ENCODE data around the gene DHRS3.

DHRS3 gene

DNA sequence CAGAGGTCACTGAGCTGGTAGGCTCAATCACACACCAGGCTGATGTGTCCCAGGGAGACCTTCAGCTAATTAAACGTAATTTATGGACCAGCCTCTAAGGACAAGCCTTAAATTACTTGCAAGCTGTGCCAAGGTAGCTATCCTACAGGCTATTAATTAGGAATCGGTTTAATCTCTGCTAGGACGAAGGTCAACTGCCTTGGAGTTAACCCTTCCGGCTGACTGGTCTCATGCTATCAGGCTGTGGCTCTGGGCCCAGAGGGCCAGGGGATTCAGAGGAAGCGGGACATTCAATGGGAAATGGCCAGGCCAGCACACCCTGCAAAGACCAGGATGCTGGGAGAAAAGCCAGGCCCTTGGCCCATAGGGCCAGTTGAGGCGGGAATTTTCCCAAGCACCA, 19.0 kb downstream of the DHRS3 start:
- no peak for DNase-seq (ENCODE audit: low spot score)

- no peak for DNase-seq (ENCODE audit: low spot score)
Observed at GRCh38 chr1:12597792-12598191, 20.2 kb downstream of the DHRS3 start.

- no peak for DNase-seq (ENCODE audit: low spot score)
Observed at GRCh38 chr1:12596007-12596821, 21.8 kb downstream of the DHRS3 start.

DNA sequence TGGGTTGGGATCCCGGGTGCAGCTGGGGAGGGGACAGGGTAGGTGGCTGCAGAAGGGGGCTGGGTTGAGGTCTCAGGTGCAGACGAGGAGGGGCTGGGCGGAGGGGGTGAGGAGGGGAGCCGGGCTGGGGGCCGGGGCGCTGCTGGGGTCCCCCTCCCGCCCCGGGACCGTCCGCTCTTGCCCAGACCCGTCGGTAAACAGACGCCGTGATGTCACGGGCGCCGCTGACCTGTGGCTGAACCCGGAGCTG, 22.3 kb downstream of the DHRS3 start:
- DNase-seq (ENCODE audit: low spot score), result no peak

DNA sequence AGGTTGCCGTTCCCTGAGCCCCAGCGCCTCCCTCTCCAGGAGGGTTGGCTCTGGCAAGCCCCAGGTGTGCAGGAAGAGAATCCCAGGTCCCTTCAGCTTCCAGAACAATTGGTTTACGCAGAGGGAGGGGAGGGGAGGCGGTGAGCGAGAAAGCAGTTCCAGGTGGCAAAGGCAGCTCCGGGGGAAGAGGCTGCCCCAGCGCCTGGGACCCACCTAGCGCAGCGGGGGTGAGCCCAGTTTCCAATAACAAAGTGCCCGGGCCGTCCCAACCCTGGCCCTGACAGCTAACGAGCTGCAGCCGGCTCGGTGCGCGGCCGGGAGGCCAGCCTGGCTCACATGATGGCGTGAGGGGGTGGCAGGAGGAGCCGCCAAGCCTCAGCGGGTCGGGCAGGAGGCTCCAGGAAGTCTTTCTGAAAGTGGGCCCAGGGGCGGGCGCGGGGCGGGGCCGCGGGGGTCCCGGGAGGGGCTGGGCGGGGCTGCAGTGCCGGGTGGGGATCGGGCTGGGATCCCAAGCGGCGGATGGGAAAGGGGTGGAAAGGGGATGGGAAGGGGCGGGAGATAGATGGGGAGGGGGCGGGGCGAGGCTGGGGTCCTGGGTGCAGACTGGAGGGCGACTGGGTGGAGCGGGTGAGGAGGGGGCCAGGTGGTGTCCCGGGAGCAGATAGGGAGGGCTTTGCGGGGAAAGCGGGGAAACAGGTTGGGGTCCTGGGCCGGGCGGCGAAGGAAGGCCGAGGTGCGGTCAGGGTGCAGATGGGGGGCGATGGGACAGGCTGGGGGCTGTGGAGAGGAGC, 22.8 kb downstream of the DHRS3 start:
- DNase-seq (ENCODE audit: low spot score), result no peak

GRCh38 chr1:12594490-12594889, 23.5 kb downstream of the DHRS3 start:
- no peak for DNase-seq (ENCODE audit: low spot score)

DNA sequence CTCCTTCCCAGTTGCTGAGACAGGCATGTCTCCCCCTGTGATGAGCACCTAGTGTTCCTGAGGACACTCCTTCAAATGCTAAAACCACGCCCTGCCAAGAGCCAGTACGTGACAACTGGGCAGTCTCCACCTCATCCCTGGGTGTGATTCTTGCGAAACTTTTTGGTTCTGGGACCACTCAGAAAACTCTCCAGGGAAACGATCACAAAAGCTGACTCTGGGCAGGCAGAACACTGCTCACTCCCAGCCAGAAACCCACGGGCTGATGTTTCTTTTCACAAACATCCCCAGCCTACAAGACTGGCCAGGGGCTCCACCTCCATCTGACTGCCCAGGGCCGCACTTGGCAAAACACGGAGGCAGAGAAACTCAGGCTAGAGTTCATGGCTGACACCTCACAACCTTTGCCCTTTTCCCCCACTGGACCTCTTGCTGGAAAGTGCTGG, 24.4 kb downstream of the DHRS3 start:
- no peak for DNase-seq (ENCODE audit: low spot score)

GRCh38 chr1:12592496-12592895, 25.5 kb downstream of the DHRS3 start:
- DNase-seq (ENCODE audit: low spot score), result no peak

GRCh38 chr1:12591267-12591938, 26.6 kb downstream of the DHRS3 start:
- no peak for DNase-seq (ENCODE audit: low spot score)

- no peak for DNase-seq (ENCODE audit: low spot score)
Observed at GRCh38 chr1:12588695-12589094, 29.3 kb downstream of the DHRS3 start.

- no peak for DNase-seq (ENCODE audit: low spot score)
Observed at GRCh38 chr1:12587981-12588640, 29.9 kb downstream of the DHRS3 start.

- DNase-seq (ENCODE audit: low spot score), result no peak
Observed at GRCh38 chr1:12585951-12586942, 31.8 kb downstream of the DHRS3 start.

- DNase-seq (ENCODE audit: low spot score), result no peak
Observed at GRCh38 chr1:12585536-12585935, 32.5 kb downstream of the DHRS3 start.

DNA sequence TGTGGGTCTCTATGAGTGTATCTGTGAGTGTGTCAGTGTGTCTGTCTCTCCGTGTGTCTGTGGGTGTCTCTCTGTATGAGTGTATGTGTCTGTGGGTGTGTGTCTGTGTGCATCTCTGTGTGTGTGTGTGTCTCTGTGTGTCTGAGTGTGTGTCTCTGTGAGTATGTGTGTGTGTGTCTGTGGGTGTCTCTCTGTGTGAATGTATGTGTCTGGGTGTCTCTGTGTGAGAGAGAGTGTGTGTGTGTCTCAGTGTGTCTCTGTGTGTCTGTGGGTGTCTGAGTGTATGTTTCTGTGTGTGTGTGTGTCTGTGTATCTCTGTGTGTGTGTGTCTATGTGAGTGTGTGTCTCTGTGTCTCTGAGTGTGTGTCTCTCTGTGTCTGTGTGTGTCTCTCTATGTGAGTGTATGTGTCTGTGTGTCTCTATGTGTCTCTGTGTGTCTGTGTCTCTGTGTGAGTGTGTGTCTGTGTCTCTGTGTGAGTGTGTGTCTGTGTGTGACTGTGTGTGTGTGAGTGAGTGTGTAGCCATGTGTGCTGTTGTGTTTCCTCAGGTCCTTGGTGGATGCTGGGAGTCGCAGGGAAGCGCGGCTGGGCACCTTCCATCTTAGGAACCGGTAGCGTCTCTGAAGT, 33.0 kb downstream of the DHRS3 start:
- DNase-seq (ENCODE audit: low spot score), result no peak

GRCh38 chr1:12583484-12583883, 34.5 kb downstream of the DHRS3 start:
- DNase-seq (ENCODE audit: low spot score), result no peak

- no peak for DNase-seq (ENCODE audit: low spot score)
Observed at GRCh38 chr1:12582649-12583048, 35.4 kb downstream of the DHRS3 start.

DNA sequence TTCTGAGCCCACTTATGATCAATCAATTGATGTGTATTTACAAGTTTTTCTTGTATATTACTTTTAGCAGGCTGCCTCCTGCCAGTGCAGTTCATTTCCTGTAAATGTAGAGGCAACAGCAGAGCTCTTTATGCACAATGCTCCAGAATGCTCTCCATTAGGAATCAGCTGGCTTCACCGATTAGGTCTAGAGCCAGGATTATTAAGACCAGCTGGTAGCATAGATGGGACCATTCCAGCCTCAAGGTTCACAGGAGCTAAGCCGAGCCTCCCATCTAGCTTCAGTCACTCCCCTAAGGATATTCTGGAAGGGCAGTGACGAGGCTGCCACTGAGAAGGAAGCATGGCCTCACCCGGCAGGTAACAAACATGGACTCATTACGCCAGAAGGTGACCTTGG, 36.8 kb downstream of the DHRS3 start:
- no peak for DNase-seq (ENCODE audit: low spot score)

- no peak for DNase-seq (ENCODE audit: low spot score)
Observed at GRCh38 chr1:12580054-12580887, 37.7 kb downstream of the DHRS3 start.

GRCh38 chr1:12578860-12579422, 39.1 kb downstream of the DHRS3 start:
- DNase-seq (ENCODE audit: low spot score), result no peak

DNA sequence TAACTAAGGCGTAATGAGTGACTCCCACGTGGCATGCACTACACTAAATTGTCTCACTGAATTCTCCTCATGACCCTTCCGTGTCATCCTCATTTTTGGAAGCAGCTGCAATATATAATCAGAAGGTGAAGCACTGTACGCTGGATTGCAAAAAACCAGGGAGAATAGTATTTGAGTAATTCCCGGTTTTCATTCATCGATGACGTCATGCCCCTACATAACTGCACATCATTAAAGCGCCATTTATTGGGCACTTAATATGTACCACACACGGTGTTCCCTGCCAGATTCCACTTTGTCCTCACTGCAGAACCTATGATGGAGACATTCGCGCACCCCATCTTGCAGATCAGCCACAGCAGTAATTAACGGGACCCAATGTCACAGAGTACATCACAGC, 41.0 kb downstream of the DHRS3 start:
- DNase-seq (ENCODE audit: low spot score), result no peak

Data from hematopoietic multipotent progenitor cell treated with erythropoietin and hydrocortisone succinate and interleukin-3 and kit ligand, for 15 days (in vitro differentiated cells).